HepG2 (cell line): Measurements from ENCODE around the gene ENTPD7. TPM values are rescaled to one million over a fixed set of nuclear protein-coding genes. Genes with fewer than 3 reads are reported as not detected.

Source experiments
- AGO2 ChIP-seq: fragments of 200-400 bp; formaldehyde crosslinking; optimal IDR thresholded peaks from 2 replicates; pipeline ENCODE3; 2017; ENCODE audit warnings: mild to moderate bottlenecking, low read depth, low read length, moderate library complexity
- ATRX ChIP-seq: sonication (generic); formaldehyde crosslinking; IDR thresholded peaks from 2 replicates; pipeline ENCODE4 v1.4.0; 2020; ENCODE audit warnings: missing genetic modification reagents, borderline replicate concordance
- BORCS8-MEF2B ChIP-seq: sonication (generic); formaldehyde crosslinking; IDR thresholded peaks from 2 replicates; pipeline ENCODE4 v1.8.0; 2022; ENCODE audit warnings: mild to moderate bottlenecking, missing genetic modification reagents
- EHMT2 ChIP-seq: fragments of 200-600 bp; sonication (generic); IDR thresholded peaks from 2 replicates; pipeline ENCODE4 v1.7.0; 2017; ENCODE audit warnings: antibody characterized with exemption, low read depth, low read length, borderline replicate concordance
- ISL2 ChIP-seq: sonication (generic); formaldehyde crosslinking; IDR thresholded peaks from 2 replicates; pipeline ENCODE4 v1.5.0; 2020; ENCODE audit warnings: missing genetic modification reagents
- MTF2 ChIP-seq: sonication (generic); formaldehyde crosslinking; IDR thresholded peaks from 2 replicates; pipeline ENCODE4 v1.5.0; 2020; ENCODE audit warnings: missing genetic modification reagents, borderline replicate concordance
- NFIC ChIP-seq: IDR thresholded peaks from 2 replicates; pipeline ENCODE4 v1.6.1; 2012; ENCODE audit warnings: mild to moderate bottlenecking, low read length, inconsistent platforms
- POLR2G ChIP-seq: fragments of 200-400 bp; formaldehyde crosslinking; IDR thresholded peaks from 2 replicates; pipeline ENCODE4 v1.6.1; 2018; ENCODE audit warnings: mild to moderate bottlenecking, low read depth, low read length, moderate library complexity
- SRSF9 ChIP-seq: fragments of 200-400 bp; formaldehyde crosslinking; IDR thresholded peaks from 2 replicates; pipeline ENCODE4 v1.6.1; 2018; ENCODE audit warnings: borderline replicate concordance, mild to moderate bottlenecking, low read depth, low read length; ENCODE audit not compliant: insufficient read depth, poor library complexity, severe bottlenecking
- SRY ChIP-seq: sonication (generic); formaldehyde crosslinking; IDR thresholded peaks from 2 replicates; pipeline ENCODE4 v1.8.0; 2022; ENCODE audit warnings: mild to moderate bottlenecking, missing genetic modification reagents
- ZKSCAN8 ChIP-seq: IDR thresholded peaks from 2 replicates; pipeline ENCODE4 v1.6.1; 2016; ENCODE audit warnings: borderline replicate concordance, missing genetic modification reagents, missing compliant biosample characterization
- ZNF883 ChIP-seq: sonication (generic); formaldehyde crosslinking; IDR thresholded peaks from 2 replicates; pipeline ENCODE4 v1.5.1; 2020; ENCODE audit warnings: mild to moderate bottlenecking, missing genetic modification reagents; ENCODE audit errors: not compliant biosample characterization
- polyA plus RNA-seq, 8 experiments: library from polyadenylated mRNA; depleted of rRNA in 3 of 8; stranded (reverse) in 7 of 8; unstranded in 1 of 8; fragments of >200 nt; fragmentation: Illumina TruSeq in 4 of 8; extraction: Trizol in 4 of 8; gene quantifications; 2 replicates each; pipeline versions ENCODE4 v1.2.1 to v1.2.3, GENCODE V29; 2011 to 2016; ENCODE audit warnings: low read depth in 4 of 8, missing spikeins in 1 of 8, mixed read lengths in 1 of 8; ENCODE audit not compliant: insufficient read depth in 1 of 8
- total RNA-seq, 5 experiments: library from RNA; depleted of rRNA; stranded (reverse); fragments of >200 nt; fragmentation: Illumina TruSeq; extraction: Trizol; gene quantifications; 2 replicates each; pipeline ENCODE4 v1.2.3, GENCODE V29; 2016; ENCODE audit warnings: low read depth in 1 of 5
- TF ChIP-seq, protein P1 (sequence below): sonication (generic); formaldehyde crosslinking; conservative IDR thresholded peaks from 2 replicates; pipeline ENCODE4 v1.4.0; 2020; ENCODE audit warnings: mild to moderate bottlenecking, missing genetic modification reagents, moderate library complexity
- TF ChIP-seq, protein P2 (sequence below): sonication (generic); formaldehyde crosslinking; conservative IDR thresholded peaks from 2 replicates; pipeline ENCODE4 v1.8.1; 2023; ENCODE audit warnings: missing genetic modification reagents
- TF ChIP-seq, protein P3 (sequence below): IDR thresholded peaks from 2 replicates; pipeline ENCODE4 v1.6.1; 2016; ENCODE audit warnings: low read depth, borderline replicate concordance
- TF ChIP-seq, protein P4 (sequence below), 2 experiments: sonication (generic) in 1 of 2; formaldehyde crosslinking in 1 of 2; IDR thresholded peaks; 2 replicates each; pipeline versions ENCODE4 v1.4.0 to v1.6.1; 2018 to 2020; ENCODE audit warnings: missing genetic modification reagents in 2 of 2, borderline replicate concordance in 1 of 2, low read depth in 1 of 2, mild to moderate bottlenecking in 1 of 2, missing biosample characterization in 1 of 2

The ENTPD7 gene
- total and polyA plus RNA-seq, 2 of the 13 experiments (the other 11 are each of a cell fraction or from before 2014, with no cell fraction given), result 7.6 to 36.5 TPM

DNA sequence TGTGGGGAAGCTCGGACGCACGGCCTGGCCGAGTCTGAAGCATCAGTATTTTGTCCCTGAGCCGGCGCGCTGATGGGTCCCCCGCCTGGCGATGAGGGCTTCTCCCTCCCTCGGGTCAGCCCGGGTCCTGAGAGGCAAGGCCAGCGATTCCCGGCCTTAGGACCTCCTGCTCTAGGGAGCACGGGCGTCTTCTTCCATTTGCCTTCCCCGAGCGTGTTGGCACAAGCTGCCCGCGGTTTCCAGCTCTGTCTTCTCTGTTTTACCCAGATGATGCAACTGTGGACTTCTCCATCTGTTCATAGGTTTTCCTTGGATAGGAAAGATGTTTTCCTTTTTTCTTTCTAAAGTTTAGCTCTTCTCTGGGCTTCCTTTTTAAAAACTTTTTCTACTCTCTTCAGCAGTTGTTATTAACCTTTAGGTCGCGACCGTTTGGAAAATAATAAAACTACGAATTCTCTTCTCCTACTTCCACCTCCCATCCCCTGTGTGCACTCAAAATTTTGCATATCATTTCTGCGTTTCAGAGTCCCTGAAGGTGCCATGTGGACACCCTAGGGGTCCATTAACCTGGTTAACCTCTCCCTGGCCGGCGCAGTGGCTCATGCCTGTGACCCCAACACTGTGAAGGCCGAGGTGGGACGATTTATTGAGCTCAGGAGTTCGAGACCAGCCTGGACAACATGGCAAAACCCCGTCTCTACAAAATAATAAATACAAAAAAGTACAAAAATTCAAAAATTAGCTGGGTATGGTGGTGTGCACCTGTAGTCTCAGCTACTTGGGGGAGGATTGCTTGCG is 37.7 kb upstream of the ENTPD7 start (continued):
- TF ChIP-seq, protein P1, sequence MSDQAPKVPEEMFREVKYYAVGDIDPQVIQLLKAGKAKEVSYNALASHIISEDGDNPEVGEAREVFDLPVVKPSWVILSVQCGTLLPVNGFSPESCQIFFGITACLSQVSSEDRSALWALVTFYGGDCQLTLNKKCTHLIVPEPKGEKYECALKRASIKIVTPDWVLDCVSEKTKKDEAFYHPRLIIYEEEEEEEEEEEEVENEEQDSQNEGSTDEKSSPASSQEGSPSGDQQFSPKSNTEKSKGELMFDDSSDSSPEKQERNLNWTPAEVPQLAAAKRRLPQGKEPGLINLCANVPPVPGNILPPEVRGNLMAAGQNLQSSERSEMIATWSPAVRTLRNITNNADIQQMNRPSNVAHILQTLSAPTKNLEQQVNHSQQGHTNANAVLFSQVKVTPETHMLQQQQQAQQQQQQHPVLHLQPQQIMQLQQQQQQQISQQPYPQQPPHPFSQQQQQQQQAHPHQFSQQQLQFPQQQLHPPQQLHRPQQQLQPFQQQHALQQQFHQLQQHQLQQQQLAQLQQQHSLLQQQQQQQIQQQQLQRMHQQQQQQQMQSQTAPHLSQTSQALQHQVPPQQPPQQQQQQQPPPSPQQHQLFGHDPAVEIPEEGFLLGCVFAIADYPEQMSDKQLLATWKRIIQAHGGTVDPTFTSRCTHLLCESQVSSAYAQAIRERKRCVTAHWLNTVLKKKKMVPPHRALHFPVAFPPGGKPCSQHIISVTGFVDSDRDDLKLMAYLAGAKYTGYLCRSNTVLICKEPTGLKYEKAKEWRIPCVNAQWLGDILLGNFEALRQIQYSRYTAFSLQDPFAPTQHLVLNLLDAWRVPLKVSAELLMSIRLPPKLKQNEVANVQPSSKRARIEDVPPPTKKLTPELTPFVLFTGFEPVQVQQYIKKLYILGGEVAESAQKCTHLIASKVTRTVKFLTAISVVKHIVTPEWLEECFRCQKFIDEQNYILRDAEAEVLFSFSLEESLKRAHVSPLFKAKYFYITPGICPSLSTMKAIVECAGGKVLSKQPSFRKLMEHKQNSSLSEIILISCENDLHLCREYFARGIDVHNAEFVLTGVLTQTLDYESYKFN (CRISPR knock-in tag), result no peak
- TF ChIP-seq, protein P2, sequence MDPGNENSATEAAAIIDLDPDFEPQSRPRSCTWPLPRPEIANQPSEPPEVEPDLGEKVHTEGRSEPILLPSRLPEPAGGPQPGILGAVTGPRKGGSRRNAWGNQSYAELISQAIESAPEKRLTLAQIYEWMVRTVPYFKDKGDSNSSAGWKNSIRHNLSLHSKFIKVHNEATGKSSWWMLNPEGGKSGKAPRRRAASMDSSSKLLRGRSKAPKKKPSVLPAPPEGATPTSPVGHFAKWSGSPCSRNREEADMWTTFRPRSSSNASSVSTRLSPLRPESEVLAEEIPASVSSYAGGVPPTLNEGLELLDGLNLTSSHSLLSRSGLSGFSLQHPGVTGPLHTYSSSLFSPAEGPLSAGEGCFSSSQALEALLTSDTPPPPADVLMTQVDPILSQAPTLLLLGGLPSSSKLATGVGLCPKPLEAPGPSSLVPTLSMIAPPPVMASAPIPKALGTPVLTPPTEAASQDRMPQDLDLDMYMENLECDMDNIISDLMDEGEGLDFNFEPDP (CRISPR knock-in tag), result no peak
- TF ChIP-seq ATRX (CRISPR knock-in tag) (no peak), ZNF883 (CRISPR knock-in tag) (no peak), MTF2 (CRISPR knock-in tag) (no peak), ISL2 (CRISPR knock-in tag) (no peak), AGO2 (peak; percentile 63), SRSF9 (no peak), ZKSCAN8 (CRISPR knock-in tag) (no peak), POLR2G (peak; percentile 75; the same call in 1 of the 2 replicates), SRY (CRISPR knock-in tag) (no peak), NFIC (no peak), BORCS8-MEF2B (CRISPR knock-in tag) (no peak), EHMT2 (no peak)
- TF ChIP-seq, protein P3, sequence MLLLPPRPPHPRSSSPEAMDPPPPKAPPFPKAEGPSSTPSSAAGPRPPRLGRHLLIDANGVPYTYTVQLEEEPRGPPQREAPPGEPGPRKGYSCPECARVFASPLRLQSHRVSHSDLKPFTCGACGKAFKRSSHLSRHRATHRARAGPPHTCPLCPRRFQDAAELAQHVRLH, result no peak
- TF ChIP-seq, protein P4, sequence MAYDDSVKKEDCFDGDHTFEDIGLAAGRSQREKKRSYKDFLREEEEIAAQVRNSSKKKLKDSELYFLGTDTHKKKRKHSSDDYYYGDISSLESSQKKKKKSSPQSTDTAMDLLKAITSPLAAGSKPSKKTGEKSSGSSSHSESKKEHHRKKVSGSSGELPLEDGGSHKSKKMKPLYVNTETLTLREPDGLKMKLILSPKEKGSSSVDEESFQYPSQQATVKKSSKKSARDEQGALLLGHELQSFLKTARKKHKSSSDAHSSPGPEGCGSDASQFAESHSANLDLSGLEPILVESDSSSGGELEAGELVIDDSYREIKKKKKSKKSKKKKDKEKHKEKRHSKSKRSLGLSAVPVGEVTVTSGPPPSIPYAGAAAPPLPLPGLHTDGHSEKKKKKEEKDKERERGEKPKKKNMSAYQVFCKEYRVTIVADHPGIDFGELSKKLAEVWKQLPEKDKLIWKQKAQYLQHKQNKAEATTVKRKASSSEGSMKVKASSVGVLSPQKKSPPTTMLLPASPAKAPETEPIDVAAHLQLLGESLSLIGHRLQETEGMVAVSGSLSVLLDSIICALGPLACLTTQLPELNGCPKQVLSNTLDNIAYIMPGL (CRISPR knock-in tag; IDR thresholded peaks at IDR 0.05; ENCODE audit: borderline replicate concordance in 1 of 2, low read depth in 1 of 2), result 0 out of 4 replicates have a peak, but pooled peaks of 1 of the 2 experiments have one; percentile 6
